HL-60 (cell line): Measurements from ENCODE around the gene NALCN.

Experiments
- DNase-seq, 2 experiments: peaks; one replicate each; pipeline ENCODE4 v3.0.0-alpha.2; 2010 to 2020; ENCODE audit warnings: low read depth in 1 of 2, low spot score in 1 of 2
- H3K27ac ChIP-seq: fragments of 250-450 bp; sonication (Bioruptor Pico); replicated peaks from 2 replicates; pipeline ENCODE4 v1.5.1; 2020; ENCODE audit warnings: mild to moderate bottlenecking, moderate library complexity
- H3K27me3 ChIP-seq: fragments of 250-450 bp; sonication (Bioruptor Pico); 2 replicates; pipeline ENCODE4 v1.5.1; 2021; ENCODE audit warnings: mild to moderate bottlenecking, moderate library complexity; ENCODE audit not compliant: insufficient read depth, poor library complexity, severe bottlenecking
- H3K4me3 ChIP-seq: replicated peaks from 2 replicates; pipeline ENCODE4 v1.5.1; 2011; ENCODE audit warnings: mild to moderate bottlenecking, control low read depth, low read length; ENCODE audit not compliant: insufficient read depth
- CTCF ChIP-seq: IDR thresholded peaks from one replicate; pipeline ENCODE4 v1.5.1; 2011; ENCODE audit warnings: low read length, control low read depth, inconsistent platforms; ENCODE audit not compliant: insufficient read depth
- GABPA ChIP-seq: IDR thresholded peaks from 2 replicates; pipeline ENCODE4 v1.6.1; 2012; ENCODE audit warnings: low read depth
- POLR2AphosphoS5 ChIP-seq: IDR thresholded peaks from 2 replicates; pipeline ENCODE4 v1.6.1; 2012; ENCODE audit warnings: low read depth
- REST ChIP-seq: IDR thresholded peaks from 2 replicates; pipeline ENCODE4 v1.6.1; 2012; ENCODE audit warnings: low read depth; ENCODE audit not compliant: insufficient replicate concordance
- SPI1 ChIP-seq: IDR thresholded peaks from 2 replicates; pipeline ENCODE4 v1.6.1; 2012; ENCODE audit warnings: low read depth, mild to moderate bottlenecking, borderline replicate concordance

NALCN gene

GRCh38 chr13:101339202-101339601, 77.1 kb downstream of the NALCN start:
- Histone ChIP-seq H3K27ac (no peak overlapping the region), H3K27me3 (no peaks in the 10 kb centered on the region), H3K4me3 (no peak overlapping the region)
- no peak for TF ChIP-seq GABPA
- no peak for TF ChIP-seq POLR2AphosphoS5
- no peak for TF ChIP-seq CTCF
- no peak for TF ChIP-seq SPI1
- TF ChIP-seq REST = no peak
- DNase-seq = no peak

- H3K4me3 ChIP-seq = no peak overlapping the region
Measured at GRCh38 chr13:101332583-101332982, 83.7 kb downstream of the NALCN start.

GRCh38 chr13:101331731-101332130, 84.6 kb downstream of the NALCN start:
- peak in 1 of 2 experiments; percentile 17 for DNase-seq
- no peaks in the 10 kb centered on the region for H3K27me3 ChIP-seq
- no peak for TF ChIP-seq CTCF
- TF ChIP-seq SPI1 = no peak
- TF ChIP-seq REST = no peak
- no peak for TF ChIP-seq POLR2AphosphoS5
- TF ChIP-seq GABPA = no peak

More at GRCh38 chr13:101332583-101332982, 83.7 kb downstream of the NALCN start:
- TF ChIP-seq CTCF (no peak), GABPA (no peak), POLR2AphosphoS5 (no peak), SPI1 (peak; percentile 54), REST (no peak)
- DNase-seq = no peak
- H3K27ac ChIP-seq = no peak overlapping the region
- H3K27me3 ChIP-seq = no peaks in the 10 kb centered on the region

More at GRCh38 chr13:101331731-101332130, 84.6 kb downstream of the NALCN start:
- Histone ChIP-seq H3K27ac (no peak overlapping the region), H3K4me3 (no peak overlapping the region)
